ENCODE results near the gene USP40.

DNA sequence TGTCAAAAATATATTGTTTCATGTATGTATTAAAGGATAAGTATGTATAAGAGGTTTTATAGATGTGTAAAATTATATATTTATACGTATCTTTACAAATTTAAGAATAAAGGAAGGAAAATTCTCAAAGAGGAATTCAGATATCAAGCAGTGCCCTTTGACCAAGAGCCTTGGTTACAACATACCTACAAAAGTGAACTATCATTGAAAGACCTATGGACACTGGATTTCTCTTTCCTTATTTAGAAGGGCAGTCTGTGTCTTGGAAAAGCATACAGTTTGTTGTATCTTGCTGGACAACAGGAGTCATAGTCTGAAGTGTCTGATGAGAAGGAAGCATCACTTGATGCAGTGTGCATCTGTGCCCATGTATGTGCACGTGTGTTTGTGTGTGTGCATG, 21.8 kb upstream of the USP40 start:
- TF ChIP-seq, protein P1, sequence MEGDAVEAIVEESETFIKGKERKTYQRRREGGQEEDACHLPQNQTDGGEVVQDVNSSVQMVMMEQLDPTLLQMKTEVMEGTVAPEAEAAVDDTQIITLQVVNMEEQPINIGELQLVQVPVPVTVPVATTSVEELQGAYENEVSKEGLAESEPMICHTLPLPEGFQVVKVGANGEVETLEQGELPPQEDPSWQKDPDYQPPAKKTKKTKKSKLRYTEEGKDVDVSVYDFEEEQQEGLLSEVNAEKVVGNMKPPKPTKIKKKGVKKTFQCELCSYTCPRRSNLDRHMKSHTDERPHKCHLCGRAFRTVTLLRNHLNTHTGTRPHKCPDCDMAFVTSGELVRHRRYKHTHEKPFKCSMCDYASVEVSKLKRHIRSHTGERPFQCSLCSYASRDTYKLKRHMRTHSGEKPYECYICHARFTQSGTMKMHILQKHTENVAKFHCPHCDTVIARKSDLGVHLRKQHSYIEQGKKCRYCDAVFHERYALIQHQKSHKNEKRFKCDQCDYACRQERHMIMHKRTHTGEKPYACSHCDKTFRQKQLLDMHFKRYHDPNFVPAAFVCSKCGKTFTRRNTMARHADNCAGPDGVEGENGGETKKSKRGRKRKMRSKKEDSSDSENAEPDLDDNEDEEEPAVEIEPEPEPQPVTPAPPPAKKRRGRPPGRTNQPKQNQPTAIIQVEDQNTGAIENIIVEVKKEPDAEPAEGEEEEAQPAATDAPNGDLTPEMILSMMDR (conservative IDR thresholded peaks at IDR 0.05; ENCODE audit: low read length): no peak
- no peak for TF ChIP-seq EZH2phosphoT487 (IDR thresholded peaks at IDR 0.05; ENCODE audit: borderline replicate concordance)

Measured in Loucy (cell line).